SK-N-SH (cell line): Measurements from ENCODE around the gene SLC22A6. TPM values are rescaled to one million over a fixed set of nuclear protein-coding genes. Genes with fewer than 3 reads are reported as not detected.

Source experiments
- CTCF ChIA-PET: fragments of 300-600, 350-600 bp; formaldehyde crosslinking; extraction: SDS; loops from one replicate; lab custom pipeline; 2021; lab: Yijun Ruan, JAX
- POLR2A ChIA-PET: fragments of 350-600 bp; sonication (Branson Sonifier 250); formaldehyde crosslinking; extraction: SDS; loops from one replicate; lab custom pipeline; 2020; ENCODE audit warnings: antibody characterized with exemption, inconsistent platforms; lab: Yijun Ruan, JAX
- DNase-seq: peaks from one replicate; pipeline ENCODE4 v3.0.0; 2012
- H2AFZ ChIP-seq: fragments of 200-600 bp; sonication (generic); 2 replicates; pipeline ENCODE4 v1.8.1; 2016; ENCODE audit warnings: antibody characterized with exemption, mild to moderate bottlenecking, low read depth
- H3F3A ChIP-seq: fragments of 200-600 bp; sonication (generic); replicated peaks from 2 replicates; pipeline ENCODE3; 2016; ENCODE audit warnings: antibody characterized with exemption, mild to moderate bottlenecking; ENCODE audit not compliant: insufficient read depth
- H3K27ac ChIP-seq, 2 experiments: fragments of 200-500 bp in 1 of 2; fragments of 200-600 bp in 1 of 2; sonication (Bioruptor generic) in 1 of 2; sonication (generic), shearing (Covaris generic) in 1 of 2; 2 replicates each; pipeline versions ENCODE4 v1.5.1 to v1.6.1; 2014 to 2016; ENCODE audit warnings: low read depth in 2 of 2, inconsistent platforms in 1 of 2, low read length in 1 of 2, mild to moderate bottlenecking in 1 of 2, mixed read lengths in 1 of 2
- H3K27me3 ChIP-seq: fragments of 200-600 bp; sonication (generic), shearing (Covaris generic); 2 replicates; pipeline ENCODE4 v1.6.1; 2016; ENCODE audit warnings: mixed run types; ENCODE audit not compliant: insufficient read depth
- H3K36me3 ChIP-seq, 2 experiments: fragments of 200-500 bp in 1 of 2; fragments of 200-600 bp in 1 of 2; sonication (Bioruptor generic) in 1 of 2; sonication (generic) in 1 of 2; replicated peaks in 1 of 2; 2 replicates each; pipeline versions ENCODE3 to v1.5.1; 2014 to 2016; ENCODE audit warnings: low read length in 1 of 2, mild to moderate bottlenecking in 1 of 2; ENCODE audit not compliant: insufficient read depth in 2 of 2, control insufficient read depth in 1 of 2
- H3K4me1 ChIP-seq, 2 experiments: fragments of 200-500 bp in 1 of 2; fragments of 200-600 bp in 1 of 2; sonication (Bioruptor generic) in 1 of 2; sonication (generic), shearing (Covaris generic) in 1 of 2; 2 replicates each; pipeline versions ENCODE4 v1.5.1 to v1.6.1; 2014 to 2016; ENCODE audit warnings: low read depth in 1 of 2, low read length in 1 of 2, mixed run types in 1 of 2; ENCODE audit not compliant: insufficient read depth in 2 of 2, control insufficient read depth in 1 of 2
- H3K4me2 ChIP-seq: fragments of 200-600 bp; sonication (generic), shearing (Covaris generic); 2 replicates; pipeline ENCODE4 v1.6.1; 2017; ENCODE audit warnings: mixed run types
- H3K4me3 ChIP-seq, 2 experiments: fragments of 200-500 bp in 1 of 2; fragments of 200-600 bp in 1 of 2; sonication (Bioruptor generic) in 1 of 2; sonication (generic), shearing (Covaris generic) in 1 of 2; 2 replicates each; pipeline versions ENCODE4 v1.5.1 to v1.8.1; 2014 to 2016; ENCODE audit warnings: low read depth in 2 of 2, inconsistent platforms in 1 of 2, low read length in 1 of 2, mild to moderate bottlenecking in 1 of 2, mixed read lengths in 1 of 2, moderate library complexity in 1 of 2
- H3K79me2 ChIP-seq: fragments of 200-600 bp; sonication (generic); 2 replicates; pipeline ENCODE4 v1.8.1; 2017; ENCODE audit warnings: mild to moderate bottlenecking; ENCODE audit not compliant: insufficient read depth
- H3K9ac ChIP-seq: fragments of 200-600 bp; sonication (generic); 2 replicates; pipeline ENCODE4 v1.6.1; 2017; ENCODE audit warnings: mixed run types
- H3K9me2 ChIP-seq: fragments of 200-600 bp; sonication (generic); 2 replicates; pipeline ENCODE4 v1.6.1; 2017; ENCODE audit warnings: mixed run types
- H3K9me3 ChIP-seq: fragments of 200-600 bp; sonication (generic); 2 replicates; pipeline ENCODE4 v1.6.1; 2017; ENCODE audit warnings: mixed run types, mild to moderate bottlenecking, moderate library complexity
- H4K20me1 ChIP-seq: fragments of 200-600 bp; sonication (generic); 2 replicates; pipeline ENCODE4 v1.6.1; 2017; ENCODE audit warnings: mild to moderate bottlenecking, mixed run types; ENCODE audit not compliant: insufficient read depth
- CTCF ChIP-seq: fragments of 200-600 bp; sonication (generic); IDR thresholded peaks from 2 replicates; pipeline ENCODE4 v1.6.1; 2017; ENCODE audit warnings: antibody characterized with exemption, mild to moderate bottlenecking, moderate library complexity
- FOXJ3 ChIP-seq: sonication (generic); formaldehyde crosslinking; IDR thresholded peaks from 2 replicates; pipeline ENCODE4 v1.5.1; 2020; ENCODE audit warnings: mild to moderate bottlenecking, missing genetic modification reagents
- FOXM1 ChIP-seq: IDR thresholded peaks from 2 replicates; pipeline ENCODE4 v1.4.0; 2012; ENCODE audit warnings: low read depth, mild to moderate bottlenecking
- GATA2 ChIP-seq: sonication (generic); formaldehyde crosslinking; IDR thresholded peaks from 2 replicates; pipeline ENCODE4 v1.5.0; 2020; ENCODE audit warnings: mild to moderate bottlenecking, missing genetic modification reagents
- MAX ChIP-seq: IDR thresholded peaks from 2 replicates; pipeline ENCODE4 v1.4.0; 2012; ENCODE audit warnings: low read depth
- RAD21 ChIP-seq: IDR thresholded peaks from 2 replicates; pipeline ENCODE4 v1.6.1; 2012; ENCODE audit warnings: mild to moderate bottlenecking, low read length
- REST ChIP-seq: IDR thresholded peaks from 2 replicates; pipeline ENCODE4 v1.6.1; 2012; ENCODE audit warnings: mild to moderate bottlenecking, low read depth, low read length, moderate library complexity
- SIN3A ChIP-seq: IDR thresholded peaks from 2 replicates; pipeline ENCODE4 v1.6.1; 2012; ENCODE audit warnings: low read depth, mild to moderate bottlenecking, low read length, moderate library complexity, borderline replicate concordance
- TCF12 ChIP-seq: IDR thresholded peaks from 2 replicates; pipeline ENCODE4 v1.4.0; 2012
- USF1 ChIP-seq: IDR thresholded peaks from 2 replicates; pipeline ENCODE4 v1.4.0; 2012; ENCODE audit warnings: low read depth, borderline replicate concordance
- USF2 ChIP-seq: fragments of 150-350 bp; IDR thresholded peaks from 2 replicates; pipeline ENCODE4 v1.6.1; 2017; ENCODE audit warnings: antibody characterized with exemption, low read length, low read depth, borderline replicate concordance
- ZBTB33 ChIP-seq: IDR thresholded peaks from 2 replicates; pipeline ENCODE4 v1.4.0; 2012; ENCODE audit warnings: low read depth, borderline replicate concordance
- WGBS: methylation state at CpG from one replicate; pipeline ENCODE4 v1.1.6; 2017; ENCODE audit warnings: low lambda C conversion rate; 5-methylcytosine and 5-hydroxymethylcytosine counted together
- polyA plus RNA-seq, 3 experiments: library from polyadenylated mRNA; depleted of rRNA; stranded (reverse); fragments of >200 nt; gene quantifications; 2 replicates each; pipeline ENCODE4 v1.2.3, GENCODE V29; 2012

Gene SLC22A6
- polyA plus RNA-seq, 1 of the 3 experiments (the other 2 are of a cell fraction), result not detected

GRCh38 chr11:62980133-62980760, 4.5 kb downstream of the SLC22A6 start:
- no peak overlapping the region for H2AFZ ChIP-seq
- H3K36me3 ChIP-seq, result no peaks in the 10 kb centered on the region
- TF ChIP-seq MAX (no peak), TCF12 (no peak), CTCF (no peak), REST (peak; percentile 92)
- DNase-seq, result no peak
- WGBS, result 13% methylated on average over 1 of the region's 1 CpG
- POLR2A ChIA-PET, result no interaction called here
- no peak overlapping the region for H3K4me3 ChIP-seq
- no peak overlapping the region for H3K4me2 ChIP-seq
- H3K4me1 ChIP-seq, result peaks cover 0 to 1% of the 10 kb centered on the region in 2 experiments; a peak in 1 of 4 replicates
- H3K9me3 ChIP-seq, result no peaks in the 10 kb centered on the region
- H3K27me3 ChIP-seq, result no peaks in the 10 kb centered on the region
- H3K9ac ChIP-seq, result no peak overlapping the region
- H3K79me2 ChIP-seq, result no peaks in the 10 kb centered on the region
- CTCF ChIA-PET, result interaction anchor here (1.5 to 8.4 kb wide), 4 partner anchors 19 to 74 kb away, joined by 4 to 107 read pairs (median 10); no protein-coding TSS in a partner anchor
- H3K9me2 ChIP-seq, result no peaks in the 10 kb centered on the region
- H3K27ac ChIP-seq, result no peak overlapping the region
- no peaks in the 10 kb centered on the region for H3F3A ChIP-seq
- no peaks in the 10 kb centered on the region for H4K20me1 ChIP-seq

GRCh38 chr11:62976109-62976508, 8.7 kb downstream of the SLC22A6 start:
- H3K27me3 ChIP-seq, result no peaks in the 10 kb centered on the region
- no peaks in the 10 kb centered on the region for H3K79me2 ChIP-seq
- no peak overlapping the region for H3K27ac ChIP-seq
- peaks cover 0 to 10% of the 10 kb centered on the region in 2 experiments; a peak in 1 of 4 replicates for H3K4me1 ChIP-seq
- TF ChIP-seq FOXJ3 (CRISPR knock-in tag), result no peak
- no peak for TF ChIP-seq GATA2 (CRISPR knock-in tag)
- TF ChIP-seq SIN3A, result no peak
- TF ChIP-seq USF2, result no peak
- TF ChIP-seq CTCF, result no peak
- TF ChIP-seq ZBTB33, result no peak
- TF ChIP-seq RAD21, result no peak
- TF ChIP-seq USF1, result no peak
- TF ChIP-seq FOXM1, result no peak
- TF ChIP-seq, all 33 proteins: peak for 0
- no peaks in the 10 kb centered on the region for H3K36me3 ChIP-seq
- no peaks in the 10 kb centered on the region for H3K9me2 ChIP-seq
- H2AFZ ChIP-seq, result no peak overlapping the region
- H3K4me2 ChIP-seq, result no peak overlapping the region
- H3K9ac ChIP-seq, result no peak overlapping the region
- DNase-seq, result peak; percentile 48
- H4K20me1 ChIP-seq, result no peaks in the 10 kb centered on the region
- no peaks in the 10 kb centered on the region for H3F3A ChIP-seq
- ChIA-PET CTCF (interaction anchor here (1.1 to 8.4 kb wide), 16 partner anchors 8 to 78 kb away, joined by 3 to 107 read pairs (median 8); partner anchors contain the start of gene SLC22A6), POLR2A (interaction anchor here (1.1 kb wide), 1 partner anchor 135 kb away, joined by 4 read pairs; no protein-coding TSS in a partner anchor)
- no peaks in the 10 kb centered on the region for H3K9me3 ChIP-seq
- no peak overlapping the region for H3K4me3 ChIP-seq
- WGBS, result 35% methylated on average over 5 of the region's 5 CpGs
